HG02970 (cell line): ENCODE data around the gene NCF4.

Experiments
- ATAC-seq: cut with Tn5 transposase; IDR thresholded peaks from one replicate; pipeline ENCODE4 v1.9.1; 2021; ENCODE audit warnings: mild to moderate bottlenecking, moderate library complexity, moderate number of reproducible peaks; ENCODE audit not compliant: unreplicated experiment, low FRiP score

NCF4 gene

DNA sequence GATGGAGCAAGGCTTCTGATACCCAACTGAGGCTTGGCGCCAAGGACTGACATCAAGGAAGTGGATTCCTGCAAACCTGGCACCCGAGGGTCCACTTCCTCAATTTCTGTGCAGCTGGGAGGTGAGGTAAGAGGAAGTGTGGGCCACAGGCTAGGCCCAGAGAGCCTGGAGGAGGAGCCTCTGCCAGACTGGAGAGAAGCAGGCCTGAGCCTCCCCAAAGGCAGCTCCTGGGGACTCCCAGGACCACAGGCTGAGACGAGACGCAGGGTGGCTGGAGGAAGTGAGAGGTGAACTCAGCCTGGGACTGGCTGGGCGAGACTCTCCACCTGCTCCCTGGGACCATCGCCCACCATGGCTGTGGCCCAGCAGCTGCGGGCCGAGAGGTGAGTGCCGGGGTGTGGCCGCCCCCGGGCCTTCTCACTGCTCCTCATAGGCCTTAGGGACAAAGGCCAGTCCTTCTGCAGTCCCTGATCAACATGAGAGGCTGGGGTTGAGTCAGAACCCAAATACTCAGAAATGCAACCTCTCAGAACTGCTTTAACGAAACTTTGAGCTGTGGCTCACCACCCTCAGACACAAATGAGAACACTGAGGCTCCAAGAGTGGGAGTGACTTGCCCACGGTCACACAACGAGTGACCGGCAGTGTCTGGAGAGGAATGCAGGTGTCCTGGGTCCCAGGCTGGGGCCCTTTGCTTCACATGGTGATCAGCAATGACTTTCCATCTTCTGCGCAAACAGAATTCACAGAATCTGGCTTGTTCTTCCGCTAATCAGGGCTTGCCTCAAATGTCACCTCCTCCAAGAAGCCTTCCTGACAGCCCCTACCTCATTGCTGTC, at the start of gene NCF4:
Gene NCF4, plus strand, starts transcription at position 186 of the 839 bp plus-strand sequence. Its CDS starts 166 bp downstream, at position 352.
- ATAC-seq: peak; percentile 65

GRCh38 chr22:36811094-36811800, 49.6 kb upstream of the NCF4 start:
- no peak for ATAC-seq

DNA sequence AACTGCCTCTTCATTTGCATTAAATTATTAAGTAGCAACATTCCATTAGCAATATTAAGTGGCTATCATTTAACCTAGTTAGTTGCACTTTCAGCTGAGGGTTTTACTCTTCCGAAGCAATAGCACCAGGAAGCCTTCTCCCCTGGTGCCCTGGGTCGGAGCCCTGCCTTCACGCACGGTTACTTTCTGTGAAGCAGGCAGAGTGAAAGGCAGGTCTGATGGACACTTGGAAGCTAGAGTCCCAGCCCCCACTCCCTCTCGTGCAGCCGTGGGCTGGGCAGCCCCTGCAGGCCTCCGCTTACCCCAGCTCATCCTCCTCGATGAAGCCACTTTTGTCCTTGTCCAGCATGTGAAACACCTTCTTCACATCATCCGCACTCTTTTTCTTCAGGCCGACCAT, 46.0 kb upstream of the NCF4 start:
- ATAC-seq: no peak

DNA sequence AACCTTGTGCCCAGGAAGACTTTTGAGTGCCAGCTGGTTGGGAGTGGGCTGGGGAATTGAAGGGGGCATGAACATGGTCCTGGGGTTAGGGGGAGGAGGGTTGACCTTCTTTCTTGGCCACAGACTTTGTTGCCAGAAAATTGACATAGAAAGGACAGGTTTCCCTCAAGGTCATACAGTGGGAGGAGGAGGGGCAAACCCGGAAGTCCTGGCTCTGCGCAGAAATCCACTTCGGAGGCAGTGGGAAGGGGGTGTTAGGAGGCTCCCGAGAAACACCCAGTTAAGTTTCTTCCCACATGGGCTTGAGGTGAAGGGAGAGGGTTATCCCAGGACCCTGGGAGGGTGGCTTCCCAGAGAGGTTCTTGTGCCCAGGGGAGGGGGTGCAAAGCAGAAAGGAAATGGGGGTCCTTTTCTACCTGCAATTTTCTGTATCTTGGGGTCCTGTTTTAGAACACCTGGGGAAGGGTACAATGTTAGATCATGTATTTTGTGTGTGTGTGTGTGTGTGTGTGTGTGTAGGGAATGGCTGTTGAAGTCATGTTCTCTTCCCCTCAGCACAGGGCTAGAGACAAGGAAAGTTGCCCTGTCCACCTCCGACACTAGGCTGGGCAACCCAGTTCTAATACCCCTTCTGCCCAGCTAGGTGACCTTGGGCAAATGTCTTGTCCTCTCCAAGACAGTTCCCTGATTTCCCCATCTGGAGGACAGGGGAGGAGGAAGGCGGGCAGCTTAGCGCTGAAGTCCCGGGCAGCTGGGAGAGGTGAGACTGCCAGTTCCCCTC, 45.1 kb upstream of the NCF4 start:
- ATAC-seq: no peak

DNA sequence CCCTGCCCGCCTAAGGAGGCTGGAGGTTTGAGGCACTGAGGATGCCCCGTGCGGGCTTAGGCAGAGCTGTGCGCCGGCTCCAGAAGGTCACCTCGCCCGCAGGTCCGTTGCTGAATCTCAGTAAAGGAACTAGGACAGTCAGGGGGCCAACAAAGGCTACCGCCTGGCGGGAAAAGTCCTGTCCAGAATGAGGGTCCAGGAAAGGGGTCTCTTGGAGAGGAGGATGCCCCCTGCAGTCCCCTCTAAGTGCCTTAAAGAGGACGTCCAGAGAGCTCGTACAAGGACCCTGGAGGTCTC, 44.5 kb upstream of the NCF4 start:
- no peak for ATAC-seq

- ATAC-seq: no peak
These were observed 43.9 kb upstream of the NCF4 start, which contains the start of gene PVALB for GRCh38 chr22:36816636-36817524. TSS of gene PVALB (minus strand) at chr22:36817035. CDS start at chr22:36817005, 30 bp downstream.

DNA sequence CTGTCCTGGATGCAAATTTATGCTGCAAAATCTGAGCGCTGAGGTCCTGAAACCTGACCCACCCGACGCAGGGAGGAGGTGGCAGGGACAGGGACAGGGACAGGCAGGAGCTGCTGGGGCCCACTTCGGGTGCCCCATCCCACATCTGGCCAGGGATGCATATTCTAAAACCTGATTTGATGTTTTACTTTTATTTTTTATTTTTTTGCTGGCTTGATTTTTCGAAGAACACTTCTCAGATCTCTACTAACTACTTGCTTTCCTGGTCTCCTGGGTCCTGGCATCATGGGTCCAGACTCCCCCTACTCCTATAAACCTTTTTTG, 43.3 kb upstream of the NCF4 start:
- no peak for ATAC-seq

GRCh38 chr22:36818010-36818642, 42.7 kb upstream of the NCF4 start:
- ATAC-seq: no peak

GRCh38 chr22:36819112-36819511, 41.7 kb upstream of the NCF4 start:
- no peak for ATAC-seq

DNA sequence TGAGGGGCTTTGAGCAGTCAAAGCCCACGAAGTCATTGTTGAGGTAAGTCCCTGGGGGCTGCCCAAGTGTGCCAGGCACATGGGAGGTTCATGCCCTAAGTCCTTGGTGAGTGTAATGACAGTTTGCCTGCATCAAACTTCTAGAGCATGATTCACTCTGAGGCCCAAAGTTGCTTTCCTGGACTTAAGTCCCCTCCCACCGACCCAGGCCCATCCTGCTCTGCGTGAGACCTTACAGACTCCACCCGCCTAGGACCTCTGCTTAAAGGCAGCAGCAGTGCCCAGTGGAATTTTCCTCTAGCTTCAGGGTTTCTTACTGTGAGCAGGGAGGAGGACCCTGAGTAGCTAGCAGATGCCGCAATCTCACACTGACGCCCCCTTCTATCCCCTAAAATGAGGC, 38.2 kb upstream of the NCF4 start:
- ATAC-seq: no peak

- no peak for ATAC-seq
These were observed 37.5 kb upstream of the NCF4 start for GRCh38 chr22:36823186-36823839.

GRCh38 chr22:36824655-36825054, 36.2 kb upstream of the NCF4 start:
- no peak for ATAC-seq

- ATAC-seq: no peak
These were observed 34.5 kb upstream of the NCF4 start for GRCh38 chr22:36826262-36826661.

- ATAC-seq: no peak
These were observed 32.0 kb upstream of the NCF4 start for GRCh38 chr22:36828815-36829214.

- no peak for ATAC-seq
These were observed 31.3 kb upstream of the NCF4 start for GRCh38 chr22:36829370-36830002.

DNA sequence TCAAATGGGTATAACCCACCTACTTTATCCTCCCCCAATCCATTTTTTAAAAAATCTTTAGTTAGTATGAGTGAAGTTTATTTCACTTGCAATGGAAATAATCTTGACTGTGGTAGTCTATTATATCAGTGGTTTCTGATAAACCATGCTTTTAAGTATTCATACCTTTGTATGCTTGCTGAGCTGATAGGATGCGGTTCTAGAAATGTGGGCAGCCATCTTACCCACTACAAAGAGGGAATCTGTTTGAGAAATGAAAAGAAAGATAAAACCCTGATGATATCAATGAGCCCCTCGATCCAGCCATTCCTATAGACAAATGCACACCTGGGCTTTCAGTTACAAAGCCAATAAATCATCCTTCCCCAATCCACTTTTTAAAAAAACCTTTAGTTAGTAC, 30.2 kb upstream of the NCF4 start:
- ATAC-seq: no peak

DNA sequence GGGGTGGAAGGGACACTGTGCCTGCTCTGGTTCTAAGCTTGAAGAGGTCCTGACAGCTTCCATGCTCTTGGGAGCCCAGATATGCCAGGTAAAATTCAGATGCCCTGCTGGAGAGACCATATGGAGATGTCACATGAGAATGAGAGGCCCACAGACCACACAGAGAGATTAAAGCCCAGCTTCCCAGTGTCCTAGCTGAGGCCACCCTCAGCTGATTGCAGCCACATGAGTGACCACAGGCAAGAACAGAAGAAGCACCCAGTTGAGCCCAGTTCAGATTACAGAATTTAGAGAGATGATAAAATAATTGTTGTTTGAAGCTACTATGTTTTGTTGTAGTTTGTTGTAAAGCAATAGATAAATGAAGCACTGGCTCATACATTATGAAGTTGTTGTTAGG, 29.6 kb upstream of the NCF4 start:
- no peak for ATAC-seq

- no peak for ATAC-seq
These were observed 29.1 kb upstream of the NCF4 start for GRCh38 chr22:36831717-36832116.

- ATAC-seq: no peak
These were observed 27.7 kb upstream of the NCF4 start for GRCh38 chr22:36833073-36833472.
